Astrocyte (in vitro differentiated cells and primary cell): ENCODE results near the gene MAP7. TPM values are rescaled to one million over a fixed set of nuclear protein-coding genes. Genes with fewer than 3 reads are reported as not detected.

ENCODE experiments used
- DNase-seq: peaks from one replicate; pipeline ENCODE4 v3.0.0-alpha.2; 2010; ENCODE audit warnings: low read depth
- FAIRE-seq: peaks from 2 replicates; lab custom pipeline; 2011; peaks lifted over from hg19 to GRCh38; lab: Jason Lieb, UNC
- H2AFZ ChIP-seq: 2 replicates; pipeline ENCODE4 v1.6.0; 2012; ENCODE audit warnings: low read depth, low read length, inconsistent platforms
- H3K27ac ChIP-seq: 2 replicates; pipeline ENCODE4 v1.5.1; 2011; ENCODE audit warnings: low read depth, low read length, inconsistent platforms
- H3K27me3 ChIP-seq: 2 replicates; pipeline ENCODE4 v1.6.0; 2011; ENCODE audit warnings: low read length, inconsistent platforms; ENCODE audit not compliant: insufficient read depth
- H3K36me3 ChIP-seq: 2 replicates; pipeline ENCODE4 v1.5.1; 2011; ENCODE audit warnings: low read length, inconsistent platforms; ENCODE audit not compliant: insufficient read depth
- H3K4me1 ChIP-seq: 2 replicates; pipeline ENCODE4 v1.5.1; 2011; ENCODE audit warnings: low read length, inconsistent platforms; ENCODE audit not compliant: insufficient read depth
- H3K4me2 ChIP-seq: 2 replicates; pipeline ENCODE4 v1.6.0; 2012; ENCODE audit warnings: low read length, inconsistent platforms
- H3K4me3 ChIP-seq: 2 replicates; pipeline ENCODE4 v1.5.1; 2011; ENCODE audit warnings: low read depth, mild to moderate bottlenecking, low read length, inconsistent platforms; ENCODE audit not compliant: insufficient read depth
- H3K79me2 ChIP-seq: 2 replicates; pipeline ENCODE4 v1.6.0; 2012; ENCODE audit warnings: mild to moderate bottlenecking, low read length, inconsistent platforms; ENCODE audit not compliant: insufficient read depth
- H3K9ac ChIP-seq: 2 replicates; pipeline ENCODE4 v1.6.0; 2012; ENCODE audit warnings: mild to moderate bottlenecking, low read length, inconsistent platforms
- H3K9me3 ChIP-seq: 2 replicates; pipeline ENCODE4 v1.5.1; 2012; ENCODE audit warnings: low read depth, mild to moderate bottlenecking, low read length, inconsistent platforms; ENCODE audit not compliant: insufficient read depth
- H4K20me1 ChIP-seq: 2 replicates; pipeline ENCODE4 v1.6.0; 2012; ENCODE audit warnings: low read length, inconsistent platforms; ENCODE audit not compliant: insufficient read depth
- H3K27ac Mint-ChIP-seq: one replicate; pipeline ENCODE4 v1.8.0; 2021; ENCODE audit warnings: mild to moderate bottlenecking, mixed read lengths; ENCODE audit not compliant: unreplicated experiment
- H3K27me3 Mint-ChIP-seq: one replicate; pipeline ENCODE4 v1.8.0; 2021; ENCODE audit warnings: low read depth, mixed read lengths; ENCODE audit not compliant: unreplicated experiment
- H3K36me3 Mint-ChIP-seq: one replicate; pipeline ENCODE4 v1.8.0; 2021; ENCODE audit warnings: low read depth, mixed read lengths; ENCODE audit not compliant: unreplicated experiment
- H3K4me1 Mint-ChIP-seq: one replicate; pipeline ENCODE4 v1.8.0; 2021; ENCODE audit warnings: low read depth, mixed read lengths; ENCODE audit not compliant: unreplicated experiment
- H3K4me3 Mint-ChIP-seq: one replicate; pipeline ENCODE4 v1.8.0; 2021; ENCODE audit warnings: mild to moderate bottlenecking, moderate library complexity, mixed read lengths; ENCODE audit not compliant: unreplicated experiment
- H3K9me3 Mint-ChIP-seq: one replicate; pipeline ENCODE4 v1.8.0; 2021; ENCODE audit warnings: mild to moderate bottlenecking, mixed read lengths; ENCODE audit not compliant: unreplicated experiment
- EZH2 ChIP-seq: IDR thresholded peaks from 2 replicates; pipeline ENCODE4 v1.6.1; 2012; ENCODE audit warnings: mild to moderate bottlenecking, low read length, inconsistent platforms; ENCODE audit not compliant: insufficient read depth
- total RNA-seq: library from RNA; stranded (reverse); gene quantifications from 2 replicates; pipeline ENCODE4 v1.2.1, GENCODE V29; 2021
- TF ChIP-seq, protein P1 (sequence below): IDR thresholded peaks from 2 replicates; pipeline ENCODE4 v1.5.1; 2011; ENCODE audit warnings: low read depth, mild to moderate bottlenecking, inconsistent platforms, low read length, moderate library complexity; ENCODE audit not compliant: insufficient read depth

The MAP7 gene
- total RNA-seq, 1 donor from 2014 or later: 3.3 TPM

DNA sequence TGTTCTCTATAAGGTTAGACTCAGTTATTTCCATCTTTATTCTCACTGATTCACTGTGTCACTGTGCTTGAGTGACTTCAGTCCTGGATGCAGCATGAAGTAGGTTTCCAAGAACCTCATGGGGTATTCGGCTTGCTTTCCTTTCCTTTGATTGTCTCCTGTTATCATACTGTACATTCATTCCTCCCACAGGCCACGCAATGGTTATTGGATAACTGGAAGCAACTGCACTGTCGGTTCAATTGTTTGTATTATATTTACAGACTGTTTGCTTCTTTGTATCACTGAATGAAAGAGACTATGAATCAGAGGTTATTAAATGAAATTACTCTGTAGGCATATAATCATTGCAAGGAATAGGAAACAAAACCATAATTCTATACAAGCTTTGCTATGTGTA is 129.4 kb downstream of the MAP7 start:
- H3K4me3 Mint-ChIP-seq: no peak overlapping the region
- Histone ChIP-seq H3K4me2 (no peak overlapping the region), H3K4me1 (no peaks in the 10 kb centered on the region), H3K4me3 (no peak overlapping the region), H3K9me3 (no peaks in the 10 kb centered on the region), H2AFZ (no peak overlapping the region), H4K20me1 (no peaks in the 10 kb centered on the region), H3K79me2 (no peaks in the 10 kb centered on the region), H3K27me3 (peaks cover 2% of the 10 kb centered on the region), H3K9ac (no peak overlapping the region), H3K36me3 (no peaks in the 10 kb centered on the region), H3K27ac (no peak overlapping the region)
- H3K36me3 Mint-ChIP-seq: no peaks in the 10 kb centered on the region
- no peaks in the 10 kb centered on the region for H3K27me3 Mint-ChIP-seq
- H3K9me3 Mint-ChIP-seq: no peaks in the 10 kb centered on the region
- TF ChIP-seq EZH2: no peak
- TF ChIP-seq, protein P1, sequence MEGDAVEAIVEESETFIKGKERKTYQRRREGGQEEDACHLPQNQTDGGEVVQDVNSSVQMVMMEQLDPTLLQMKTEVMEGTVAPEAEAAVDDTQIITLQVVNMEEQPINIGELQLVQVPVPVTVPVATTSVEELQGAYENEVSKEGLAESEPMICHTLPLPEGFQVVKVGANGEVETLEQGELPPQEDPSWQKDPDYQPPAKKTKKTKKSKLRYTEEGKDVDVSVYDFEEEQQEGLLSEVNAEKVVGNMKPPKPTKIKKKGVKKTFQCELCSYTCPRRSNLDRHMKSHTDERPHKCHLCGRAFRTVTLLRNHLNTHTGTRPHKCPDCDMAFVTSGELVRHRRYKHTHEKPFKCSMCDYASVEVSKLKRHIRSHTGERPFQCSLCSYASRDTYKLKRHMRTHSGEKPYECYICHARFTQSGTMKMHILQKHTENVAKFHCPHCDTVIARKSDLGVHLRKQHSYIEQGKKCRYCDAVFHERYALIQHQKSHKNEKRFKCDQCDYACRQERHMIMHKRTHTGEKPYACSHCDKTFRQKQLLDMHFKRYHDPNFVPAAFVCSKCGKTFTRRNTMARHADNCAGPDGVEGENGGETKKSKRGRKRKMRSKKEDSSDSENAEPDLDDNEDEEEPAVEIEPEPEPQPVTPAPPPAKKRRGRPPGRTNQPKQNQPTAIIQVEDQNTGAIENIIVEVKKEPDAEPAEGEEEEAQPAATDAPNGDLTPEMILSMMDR: no peak
- H3K4me1 Mint-ChIP-seq: no peaks in the 10 kb centered on the region
- no peak overlapping the region for H3K27ac Mint-ChIP-seq
- no peak for DNase-seq
- no peak for FAIRE-seq

DNA sequence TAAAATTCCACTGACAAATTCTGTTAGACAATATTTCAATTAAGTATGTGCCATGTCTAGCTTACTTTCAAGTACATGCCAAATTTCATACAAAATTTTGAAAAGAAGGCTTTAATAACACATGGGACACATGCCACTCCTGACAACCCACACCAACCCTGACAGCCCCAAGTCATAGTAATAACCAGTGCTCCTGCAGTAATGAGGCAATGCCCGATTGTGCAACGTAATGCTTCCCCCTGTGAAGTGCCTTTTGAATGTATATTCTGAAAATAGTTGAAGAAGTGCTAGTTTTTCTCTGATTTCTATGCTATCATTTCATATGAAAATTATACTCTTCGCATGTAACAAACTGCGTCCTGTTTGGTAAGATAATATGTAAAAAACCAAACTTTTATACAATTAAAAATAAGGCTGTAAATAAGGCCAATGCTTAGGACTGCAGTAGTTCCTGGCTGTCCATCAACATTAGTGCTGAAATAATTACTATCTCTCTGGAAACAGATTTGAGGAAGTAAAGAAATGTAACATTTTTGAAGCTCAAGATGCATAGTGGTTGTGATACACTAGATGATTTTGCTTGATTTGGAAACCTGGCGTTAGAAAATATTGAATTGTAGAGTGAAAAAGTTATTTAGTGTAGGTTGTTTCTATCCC is 134.7 kb downstream of the MAP7 start:
- H3K27ac Mint-ChIP-seq: no peak overlapping the region
- Histone ChIP-seq H3K9ac (no peak overlapping the region), H3K27me3 (no peaks in the 10 kb centered on the region)

DNA sequence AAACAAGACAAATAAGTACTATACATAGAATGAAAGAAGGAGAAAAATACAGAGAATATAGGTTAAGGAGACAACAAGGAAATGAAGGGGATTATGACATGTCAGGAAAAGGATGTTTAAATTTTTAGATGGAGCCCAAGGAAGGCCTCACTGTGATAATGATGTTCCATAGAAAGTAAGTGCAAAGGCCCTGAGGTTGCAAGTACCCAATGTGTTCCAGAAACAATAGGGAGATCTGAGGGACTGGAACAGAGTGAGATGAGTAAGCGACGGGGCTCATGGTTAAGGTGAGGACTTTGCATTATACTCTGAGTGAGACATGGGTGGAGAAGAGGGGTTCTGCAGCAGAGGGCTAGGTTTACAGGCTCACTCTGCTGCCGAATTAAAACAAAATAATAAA is 137.8 kb downstream of the MAP7 start:
- H3K4me3 ChIP-seq: no peak overlapping the region
- Mint-ChIP-seq H3K4me3 (no peak overlapping the region), H3K36me3 (no peaks in the 10 kb centered on the region), H3K9me3 (no peaks in the 10 kb centered on the region), H3K27ac (no peak overlapping the region), H3K27me3 (no peaks in the 10 kb centered on the region), H3K4me1 (peaks cover 9% of the 10 kb centered on the region)
- DNase-seq: no peak
- H4K20me1 ChIP-seq: no peaks in the 10 kb centered on the region
- no peaks in the 10 kb centered on the region for H3K79me2 ChIP-seq
- H3K4me2 ChIP-seq: no peak overlapping the region
- no peak overlapping the region for H3K9ac ChIP-seq
- FAIRE-seq: no peak
- H3K27me3 ChIP-seq: no peaks in the 10 kb centered on the region
- H2AFZ ChIP-seq: no peak overlapping the region
- H3K9me3 ChIP-seq: no peaks in the 10 kb centered on the region
- TF ChIP-seq, protein P1: no peak
- no peak for TF ChIP-seq EZH2
- no peaks in the 10 kb centered on the region for H3K4me1 ChIP-seq
- no peaks in the 10 kb centered on the region for H3K36me3 ChIP-seq
- H3K27ac ChIP-seq: no peak overlapping the region

More for the DNA sequence above, 134.7 kb downstream of the MAP7 start:
- Histone ChIP-seq H3K4me2 (no peak overlapping the region), H3K9me3 (no peaks in the 10 kb centered on the region), H3K36me3 (no peaks in the 10 kb centered on the region), H3K4me3 (no peak overlapping the region), H4K20me1 (no peaks in the 10 kb centered on the region), H3K27ac (no peak overlapping the region), H3K4me1 (no peaks in the 10 kb centered on the region), H2AFZ (no peak overlapping the region), H3K79me2 (no peaks in the 10 kb centered on the region)
- Mint-ChIP-seq H3K36me3 (no peaks in the 10 kb centered on the region), H3K4me1 (peaks cover 3% of the 10 kb centered on the region), H3K9me3 (no peaks in the 10 kb centered on the region), H3K4me3 (no peak overlapping the region), H3K27me3 (no peaks in the 10 kb centered on the region)
- no peak for TF ChIP-seq EZH2
- TF ChIP-seq, protein P1: no peak
- no peak for FAIRE-seq
- DNase-seq: no peak
